Right lobe of liver (tissue), 6 donors: Measurements from ENCODE around the gene SYMPK. TPM values are rescaled to one million over a fixed set of nuclear protein-coding genes. Genes with fewer than 3 reads are reported as not detected.

Experiments used
- ATAC-seq, 4 donors: fragments of 200-7000 bp; cut with Tn5 transposase; one replicate each; pipeline ENCODE4 v1.9.1; 2020; ENCODE audit warnings: mild to moderate bottlenecking in 4 of 4, moderate library complexity in 4 of 4
- DNase-seq, 3 donors: peaks; one replicate each; pipeline ENCODE4 v3.0.0-alpha.2; 2020
- H3K27ac ChIP-seq, 3 donors: fragments of 200-600 bp; one replicate each; pipeline ENCODE4 v1.8.0; 2022
- H3K27me3 ChIP-seq, 2 donors: fragments of 200-600 bp; one replicate each; pipeline ENCODE4 v1.8.0; 2022
- H3K36me3 ChIP-seq, 4 donors: fragments of 200-600 bp; sonication (generic) in 1 of 4; one replicate each; pipeline versions ENCODE4 v1.5.1 to v1.8.0; 2017 to 2022; ENCODE audit warnings: control low read depth in 1 of 4
- H3K4me1 ChIP-seq, 4 donors: fragments of 200-600 bp; sonication (generic) in 1 of 4; one replicate each; pipeline versions ENCODE4 v1.5.1 to v1.8.0; 2017 to 2022; ENCODE audit warnings: control low read depth in 1 of 4
- H3K4me3 ChIP-seq, 3 donors: fragments of 200-600 bp; one replicate each; pipeline ENCODE4 v1.8.0; 2022
- H3K9me3 ChIP-seq, 4 donors: fragments of 200-600 bp; sonication (generic) in 1 of 4; one replicate each; pipeline versions ENCODE4 v1.5.1 to v1.8.0; 2017 to 2022; ENCODE audit warnings: control low read depth in 1 of 4
- POLR2A ChIP-seq: fragments of 450-650 bp; IDR thresholded peaks from one replicate; pipeline ENCODE4 v1.6.1; 2017; ENCODE audit warnings: antibody characterized with exemption, mild to moderate bottlenecking
- WGBS: methylation state at CpG from one replicate; pipeline ENCODE4 v1.1.6; 2018; ENCODE audit warnings: low coverage, low lambda C conversion rate; ENCODE audit not compliant: insufficient coverage; ENCODE audit errors: missing lambda C conversion rate; 5-methylcytosine and 5-hydroxymethylcytosine counted together
- intact Hi-C, 2 donors: fragments of 100-400 bp; cut with DNase I; formaldehyde crosslinking; loops; one replicate each; pipeline versions ENCODE4 v1.11.2 to v1.14.1; 2022
- total RNA-seq, 6 experiments: library from RNA; depleted of rRNA in 2 of 6; stranded (reverse); fragments of >200 nt in 2 of 6; fragmentation: NEBNext Ultra II Directional in 3 of 6; extraction: Animal tissue kit (Norgen Biotek cat#: 25700) in 3 of 6; gene quantifications; one replicate each; pipeline versions ENCODE4 v1.1.0 to v1.2.4, GENCODE V29; 2016 to 2023
- TF ChIP-seq, protein P1 (sequence below), 4 donors: fragments of 200-600 bp in 3 of 4; fragments of 450-650 bp in 1 of 4; IDR thresholded peaks; one replicate each; pipeline versions ENCODE4 v1.5.1 to v1.8.0; 2016 to 2022; ENCODE audit warnings: antibody characterized with exemption in 4 of 4, mild to moderate bottlenecking in 2 of 4
- donor health status: DM: no; HTN: yes; CAD: no.
- donor health status: DM: no; HTN: no; CAD: no.
- donor health status: DM: no; HTN: no; CAD: no.
- donor health status: DM: no; HTN: yes; CAD: no.
- donor health status: DM: no; HTN: yes; CAD: no.

The SYMPK gene
- total RNA-seq, 6 experiments from 2014 or later: 31.1 to 50.1 (median 42.0) TPM

- H3K36me3 ChIP-seq: peaks cover 0 to 83% (median 51%) of the 10 kb centered on the region in 4 donors
- TF ChIP-seq, protein P1, sequence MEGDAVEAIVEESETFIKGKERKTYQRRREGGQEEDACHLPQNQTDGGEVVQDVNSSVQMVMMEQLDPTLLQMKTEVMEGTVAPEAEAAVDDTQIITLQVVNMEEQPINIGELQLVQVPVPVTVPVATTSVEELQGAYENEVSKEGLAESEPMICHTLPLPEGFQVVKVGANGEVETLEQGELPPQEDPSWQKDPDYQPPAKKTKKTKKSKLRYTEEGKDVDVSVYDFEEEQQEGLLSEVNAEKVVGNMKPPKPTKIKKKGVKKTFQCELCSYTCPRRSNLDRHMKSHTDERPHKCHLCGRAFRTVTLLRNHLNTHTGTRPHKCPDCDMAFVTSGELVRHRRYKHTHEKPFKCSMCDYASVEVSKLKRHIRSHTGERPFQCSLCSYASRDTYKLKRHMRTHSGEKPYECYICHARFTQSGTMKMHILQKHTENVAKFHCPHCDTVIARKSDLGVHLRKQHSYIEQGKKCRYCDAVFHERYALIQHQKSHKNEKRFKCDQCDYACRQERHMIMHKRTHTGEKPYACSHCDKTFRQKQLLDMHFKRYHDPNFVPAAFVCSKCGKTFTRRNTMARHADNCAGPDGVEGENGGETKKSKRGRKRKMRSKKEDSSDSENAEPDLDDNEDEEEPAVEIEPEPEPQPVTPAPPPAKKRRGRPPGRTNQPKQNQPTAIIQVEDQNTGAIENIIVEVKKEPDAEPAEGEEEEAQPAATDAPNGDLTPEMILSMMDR (IDR thresholded peaks at IDR 0.05): no peak
- no peak for TF ChIP-seq POLR2A
- H3K27me3 ChIP-seq: no peaks in the 10 kb centered on the region
- DNase-seq (no peak), ATAC-seq (no peak)
- no peak overlapping the region for H3K4me3 ChIP-seq
- H3K4me1 ChIP-seq: no peaks in the 10 kb centered on the region
- H3K9me3 ChIP-seq: no peaks in the 10 kb centered on the region
- 97% methylated on average over 6 of the region's 11 CpGs for WGBS
- H3K27ac ChIP-seq: no peak overlapping the region
- intact Hi-C loops: loop anchor here in 1 of 2 donors (10.0 kb wide), 1 partner anchor 188 kb away; no protein-coding TSS in a partner anchor
Measured at GRCh38 chr19:45826934-45827333, 36.0 kb downstream of the SYMPK start.

DNA sequence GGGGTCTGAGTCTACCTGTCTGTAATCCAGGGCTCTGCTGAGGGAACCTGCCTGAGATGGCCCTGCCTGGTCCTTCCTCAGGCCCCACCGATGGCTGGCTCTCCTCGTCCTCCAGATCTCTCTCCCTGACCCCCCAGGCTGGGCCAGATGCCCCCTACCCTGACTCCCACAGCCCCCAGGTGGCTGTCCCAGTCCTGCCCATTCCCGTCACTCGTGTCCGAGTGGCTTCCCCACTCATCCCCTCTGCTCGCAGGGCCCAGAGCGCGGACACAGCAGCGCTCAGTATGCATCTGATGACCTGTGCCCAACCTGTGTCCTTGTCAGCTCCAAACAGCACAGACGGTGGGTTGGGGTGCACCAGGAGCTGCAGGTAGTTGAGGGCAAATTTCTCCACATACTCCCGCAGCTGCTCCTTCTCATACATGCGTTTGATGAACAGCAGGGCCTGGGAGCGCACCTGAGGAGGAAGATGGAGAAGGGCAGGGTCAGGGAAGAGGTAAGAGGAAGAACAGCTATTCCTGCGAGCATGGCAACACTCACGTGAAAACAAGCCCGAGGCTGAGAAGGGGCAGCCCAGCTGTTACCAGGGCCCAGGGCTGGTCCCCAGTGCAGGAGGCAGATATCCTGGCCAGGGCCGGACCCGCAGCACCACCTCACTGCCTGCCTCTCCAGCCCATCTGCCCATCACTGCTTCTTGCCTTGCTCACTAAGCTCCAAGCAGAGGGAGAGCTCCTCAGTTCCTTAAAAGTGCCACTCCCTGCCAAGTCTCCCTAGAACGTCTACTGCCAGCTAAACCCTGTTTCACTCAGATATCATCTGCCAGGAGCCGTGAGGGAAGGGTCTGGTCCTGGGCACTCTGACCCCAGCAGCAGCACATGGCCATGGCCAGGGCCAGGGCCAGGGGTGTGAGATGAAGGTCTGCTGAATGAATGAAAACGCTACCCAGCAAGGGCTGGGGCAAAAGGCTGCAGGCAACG lies 36.7 kb downstream of the SYMPK start:
- WGBS: 75% methylated on average over 8 of the region's 22 CpGs
- ATAC-seq: no peak
- intact Hi-C loops: loop anchor here in 1 of 2 donors (10.0 kb wide), 1 partner anchor 189 kb away; no protein-coding TSS in a partner anchor
- no peak overlapping the region for H3K27ac ChIP-seq
- peaks cover 0 to 81% (median 46%) of the 10 kb centered on the region in 4 donors for H3K36me3 ChIP-seq
- TF ChIP-seq POLR2A: no peak
- TF ChIP-seq, protein P1 (IDR thresholded peaks at IDR 0.05): no peak
- H3K27me3 ChIP-seq: no peaks in the 10 kb centered on the region
- H3K4me3 ChIP-seq: no peak overlapping the region
- H3K4me1 ChIP-seq: no peaks in the 10 kb centered on the region
- no peaks in the 10 kb centered on the region for H3K9me3 ChIP-seq
- DNase-seq: no peak

GRCh38 chr19:45825263-45825605 lies 37.7 kb downstream of the SYMPK start:
- H3K27me3 ChIP-seq: no peaks in the 10 kb centered on the region
- DNase-seq: no peak
- no peak overlapping the region for H3K27ac ChIP-seq
- TF ChIP-seq, protein P1 (IDR thresholded peaks at IDR 0.05): no peak
- no peak for TF ChIP-seq POLR2A
- no peaks in the 10 kb centered on the region for H3K4me1 ChIP-seq
- no CpG with 5 or more reads among the region's 8 CpGs for WGBS
- no peaks in the 10 kb centered on the region for H3K9me3 ChIP-seq
- no peak for ATAC-seq
- peaks cover 0 to 72% (median 39%) of the 10 kb centered on the region in 4 donors for H3K36me3 ChIP-seq
- H3K4me3 ChIP-seq: no peak overlapping the region
- intact Hi-C loops: loop anchor here in 1 of 2 donors (10.0 kb wide), 1 partner anchor 190 kb away; no protein-coding TSS in a partner anchor

DNA sequence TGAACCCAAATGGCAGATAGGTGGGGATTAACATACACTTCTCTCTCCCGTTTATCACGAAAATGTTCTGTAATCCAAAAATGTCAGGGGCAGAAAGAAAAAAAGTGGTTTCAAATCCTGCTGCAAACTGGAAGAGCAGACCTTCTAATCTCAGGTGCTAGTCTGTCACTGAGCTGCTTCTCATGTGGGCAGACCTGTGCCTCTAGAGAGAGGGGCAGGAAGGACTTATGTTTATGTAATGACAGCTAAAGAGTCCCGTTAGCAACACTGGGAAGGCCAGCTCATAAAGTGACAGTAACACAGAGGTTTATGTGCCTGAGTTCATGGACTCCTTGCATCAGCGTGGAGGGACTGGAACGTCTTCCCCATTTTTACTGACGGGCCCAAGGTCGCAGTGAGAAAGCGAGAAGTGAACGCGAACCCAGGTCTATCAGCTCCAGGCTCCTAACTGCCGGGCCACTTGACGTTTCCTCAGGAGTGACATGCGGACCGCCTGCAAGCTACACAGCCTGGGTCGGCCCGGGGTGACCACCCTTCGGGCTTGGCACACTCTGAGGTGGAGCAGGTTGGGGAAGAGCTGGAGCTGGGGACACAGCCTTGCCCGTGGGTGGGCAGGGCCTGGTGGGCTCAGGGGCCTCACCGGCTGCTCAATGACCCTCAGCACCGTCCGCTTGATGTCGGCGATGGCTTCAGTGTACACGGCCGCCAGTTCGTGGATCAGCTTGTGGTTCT lies 38.2 kb downstream of the SYMPK start:
- 88% methylated on average over 13 of the region's 26 CpGs for WGBS
- no peak for DNase-seq
- Histone ChIP-seq H3K36me3 (peaks cover 0 to 67% (median 34%) of the 10 kb centered on the region in 4 donors), H3K27ac (no peak overlapping the region), H3K27me3 (no peaks in the 10 kb centered on the region), H3K4me3 (no peak overlapping the region), H3K4me1 (no peaks in the 10 kb centered on the region), H3K9me3 (no peaks in the 10 kb centered on the region)
- intact Hi-C loops: loop anchor here in 1 of 2 donors (10.0 kb wide), 1 partner anchor 190 kb away; no protein-coding TSS in a partner anchor
- ATAC-seq: no peak
- TF ChIP-seq, protein P1 (IDR thresholded peaks at IDR 0.05): no peak
- TF ChIP-seq POLR2A: no peak
